ENCODE data around the gene CSGALNACT2.
"Not testable (repeated sequence)": the region's sequence is repeated elsewhere in the genome, so short reads cannot be mapped to it uniquely, and the experiment has no call there.

CSGALNACT2 gene

GRCh38 chr10:43153901-43154300 is 15.7 kb downstream of the CSGALNACT2 start:
- no peak for FAIRE-seq

- FAIRE-seq, result no peak
Observed at GRCh38 chr10:43155221-43155620, 17.0 kb downstream of the CSGALNACT2 start.

GRCh38 chr10:43155741-43156140 is 17.5 kb downstream of the CSGALNACT2 start:
- FAIRE-seq, result no peak

- FAIRE-seq, result no peak
Observed at GRCh38 chr10:43156590-43157341, 18.5 kb downstream of the CSGALNACT2 start.

- FAIRE-seq, result no peak
Observed at GRCh38 chr10:43158636-43159035, 20.4 kb downstream of the CSGALNACT2 start.

- no peak for FAIRE-seq
Observed at GRCh38 chr10:43160046-43160920, 22.0 kb downstream of the CSGALNACT2 start.

- FAIRE-seq, result no peak
Observed at GRCh38 chr10:43160921-43161255, 22.6 kb downstream of the CSGALNACT2 start.

GRCh38 chr10:43162604-43163003 is 24.4 kb downstream of the CSGALNACT2 start:
- FAIRE-seq, result no peak

- no peak for FAIRE-seq
Observed at GRCh38 chr10:43166207-43166879, 28.1 kb downstream of the CSGALNACT2 start.

GRCh38 chr10:43166880-43167497 is 28.7 kb downstream of the CSGALNACT2 start:
- peak; percentile 15 for FAIRE-seq

GRCh38 chr10:43167498-43167889 is 29.2 kb downstream of the CSGALNACT2 start:
- FAIRE-seq, result no peak

- peak; percentile 85 for FAIRE-seq
Observed at GRCh38 chr10:43170491-43170890, 32.2 kb downstream of the CSGALNACT2 start.

- FAIRE-seq, result no peak
Observed at GRCh38 chr10:43172645-43173044, 34.4 kb downstream of the CSGALNACT2 start.

GRCh38 chr10:43173120-43173519 is 34.9 kb downstream of the CSGALNACT2 start:
- FAIRE-seq, result no peak

- no peak for FAIRE-seq
Observed at GRCh38 chr10:43174969-43175368, 36.7 kb downstream of the CSGALNACT2 start.

GRCh38 chr10:43176271-43176670 is 38.0 kb downstream of the CSGALNACT2 start:
- FAIRE-seq, result no peak

GRCh38 chr10:43177595-43177994 is 39.4 kb downstream of the CSGALNACT2 start:
- FAIRE-seq, result no peak

- no peak for FAIRE-seq
Observed at GRCh38 chr10:43181146-43181545, 42.9 kb downstream of the CSGALNACT2 start.

GRCh38 chr10:43183764-43184163 is 45.5 kb downstream of the CSGALNACT2 start:
- FAIRE-seq, result not testable (repeated sequence)

- no peak for FAIRE-seq
Observed at GRCh38 chr10:43186150-43186549, 47.9 kb downstream of the CSGALNACT2 start.

- FAIRE-seq, result no peak
Observed at GRCh38 chr10:43187213-43187612, 49.0 kb downstream of the CSGALNACT2 start.

- no peak for FAIRE-seq
Observed at GRCh38 chr10:43188702-43189101, 50.5 kb downstream of the CSGALNACT2 start.

- no peak for FAIRE-seq
Observed at GRCh38 chr10:43190289-43190688, 52.0 kb downstream of the CSGALNACT2 start.

All from G401.6 (cell line).